PC-9 (cell line): Measurements from ENCODE around the gene SPSB4. TPM values are rescaled to one million over a fixed set of nuclear protein-coding genes. Genes with fewer than 3 reads are reported as not detected.

Source experiments
- BruUV-seq: library from RNA; stranded (reverse); fragments of 400-500 nt; replicated peaks from 2 replicates; lab custom pipeline; 2021; lab: Mats Ljungman, UMichigan
- CTCF ChIA-PET: fragments of 300-600 bp; sonication (Branson Sonifier 250); formaldehyde crosslinking; loops from one replicate; lab custom pipeline; 2022; ENCODE audit warnings: antibody characterized with exemption; lab: Charles Lee
- POLR2A ChIA-PET: fragments of 300-600 bp; sonication (Branson Sonifier 250); formaldehyde crosslinking; loops from one replicate; lab custom pipeline; 2022; ENCODE audit warnings: antibody characterized with exemption; ENCODE audit not compliant: unreplicated experiment; lab: Charles Lee
- DNase-seq, 2 experiments: peaks; one replicate each; pipeline versions ENCODE4 v3.0.0 to v3.0.0-alpha.2; 2015 to 2022; ENCODE audit warnings: mixed read lengths in 1 of 2
- H2AFZ ChIP-seq: fragments of 200-600 bp; sonication (generic); 2 replicates; pipeline ENCODE4 v1.8.1; 2017; ENCODE audit warnings: antibody characterized with exemption
- H3F3A ChIP-seq: fragments of 200-600 bp; sonication (generic); 2 replicates; pipeline ENCODE4 v1.8.1; 2017; ENCODE audit warnings: antibody characterized with exemption, mild to moderate bottlenecking, low read depth; ENCODE audit not compliant: insufficient read depth
- H3K27ac ChIP-seq: fragments of 200-600 bp; sonication (generic); 2 replicates; pipeline ENCODE4 v1.6.1; 2016; ENCODE audit warnings: mixed run types
- H3K27me3 ChIP-seq: fragments of 200-600 bp; sonication (generic); 2 replicates; pipeline ENCODE4 v1.6.1; 2016; ENCODE audit warnings: low read depth, mixed run types; ENCODE audit not compliant: insufficient read depth
- H3K36me3 ChIP-seq: fragments of 200-600 bp; sonication (generic); 2 replicates; pipeline ENCODE4 v1.6.1; 2016; ENCODE audit warnings: low read depth, mixed run types
- H3K4me1 ChIP-seq: fragments of 200-600 bp; sonication (generic); replicated peaks from 2 replicates; pipeline ENCODE4 v1.6.1; 2016; ENCODE audit warnings: mixed run types; ENCODE audit not compliant: insufficient read depth
- H3K4me2 ChIP-seq: fragments of 200-600 bp; sonication (generic); 2 replicates; pipeline ENCODE4 v1.6.1; 2017; ENCODE audit warnings: mixed run types
- H3K4me3 ChIP-seq: fragments of 200-600 bp; sonication (generic); 2 replicates; pipeline ENCODE4 v1.6.1; 2016; ENCODE audit warnings: mixed run types
- H3K79me2 ChIP-seq: fragments of 200-600 bp; sonication (generic); 2 replicates; pipeline ENCODE4 v1.6.1; 2017; ENCODE audit warnings: low read depth, mixed run types
- H3K9me2 ChIP-seq: fragments of 200-600 bp; sonication (generic); 2 replicates; pipeline ENCODE4 v1.8.1; 2017; ENCODE audit warnings: mild to moderate bottlenecking; ENCODE audit not compliant: insufficient read depth
- H3K9me3 ChIP-seq: fragments of 200-600 bp; sonication (generic); 2 replicates; pipeline ENCODE4 v1.8.1; 2016; ENCODE audit warnings: low read depth; ENCODE audit not compliant: insufficient read depth
- H4K20me1 ChIP-seq: fragments of 200-600 bp; sonication (generic); 2 replicates; pipeline ENCODE4 v1.8.1; 2017; ENCODE audit not compliant: insufficient read depth
- EZH2 ChIP-seq: fragments of 200-600 bp; sonication (generic); IDR thresholded peaks from 2 replicates; pipeline ENCODE4 v1.8.0; 2017; ENCODE audit warnings: antibody characterized with exemption, low read depth
- intact Hi-C: fragments of 100-400 bp; cut with micrococcal nuclease; formaldehyde crosslinking; loops from one replicate; pipeline ENCODE4 v1.10.0; 2022; ENCODE audit not compliant: unreplicated experiment
- total RNA-seq: library from RNA; stranded (reverse); gene quantifications from 2 replicates; pipeline ENCODE4 v1.2.3, GENCODE V29; 2021
- TF ChIP-seq, protein P1 (sequence below): fragments of 200-600 bp; sonication (generic); conservative IDR thresholded peaks from 2 replicates; pipeline ENCODE4 v1.6.1; 2017; ENCODE audit warnings: mixed run types, antibody characterized with exemption, mild to moderate bottlenecking, moderate library complexity

The SPSB4 gene
- total RNA-seq, 1 experiment from 2014 or later = not detected

DNA sequence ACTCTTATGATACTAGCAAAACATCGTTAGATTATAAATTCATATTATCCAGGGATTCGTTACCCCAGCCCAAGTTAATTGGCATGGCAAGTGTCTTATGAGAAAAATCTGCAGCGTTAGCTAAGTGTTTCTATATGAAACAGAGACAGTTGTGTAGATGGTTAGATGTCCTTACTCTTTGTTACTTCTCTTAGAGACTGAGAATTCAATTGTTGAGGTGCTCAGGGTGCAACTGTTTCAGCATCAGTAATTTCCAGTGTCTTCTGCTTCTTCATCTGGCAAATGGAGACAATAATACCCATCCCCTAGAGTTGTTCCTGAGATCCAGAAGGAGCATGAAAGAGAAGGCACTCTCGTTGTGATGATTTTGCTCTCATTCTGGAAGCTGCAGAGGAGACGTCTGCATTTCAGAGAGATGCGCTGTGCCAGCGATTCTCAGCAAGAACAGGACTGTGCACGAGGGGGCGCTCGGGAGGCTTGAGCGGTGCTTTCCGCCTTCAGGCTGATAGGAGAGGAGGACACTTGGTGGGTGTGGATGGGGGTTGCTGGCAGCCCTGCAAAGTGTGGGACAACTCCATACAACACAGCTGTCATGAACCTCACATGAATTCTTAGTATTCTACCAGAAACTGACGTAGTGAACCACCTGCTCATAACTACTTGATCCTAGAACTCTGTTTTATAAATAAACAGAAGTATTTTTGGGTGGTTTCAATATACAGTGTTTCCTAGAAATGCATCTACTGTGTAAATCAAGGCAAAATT lies 39.7 kb upstream of the SPSB4 start:
- BruUV-seq = no TSS peak
- H2AFZ ChIP-seq = no peak overlapping the region
- intact Hi-C loops = loop anchor here (1.0 kb wide), 1 partner anchor 181 kb away; no protein-coding TSS in a partner anchor
- H3K4me2 ChIP-seq = no peak overlapping the region
- no peaks in the 10 kb centered on the region for H3K9me3 ChIP-seq
- POLR2A ChIA-PET = no interaction called here
- DNase-seq = peak in 1 of 2 experiments; percentile 58
- H3K79me2 ChIP-seq = no peaks in the 10 kb centered on the region
- no peaks in the 10 kb centered on the region for H3K27me3 ChIP-seq
- no peaks in the 10 kb centered on the region for H3K9me2 ChIP-seq
- CTCF ChIA-PET = no interaction called here
- no peak overlapping the region for H3K27ac ChIP-seq
- H3F3A ChIP-seq = no peaks in the 10 kb centered on the region
- H3K4me3 ChIP-seq = no peak overlapping the region
- TF ChIP-seq, protein P1, sequence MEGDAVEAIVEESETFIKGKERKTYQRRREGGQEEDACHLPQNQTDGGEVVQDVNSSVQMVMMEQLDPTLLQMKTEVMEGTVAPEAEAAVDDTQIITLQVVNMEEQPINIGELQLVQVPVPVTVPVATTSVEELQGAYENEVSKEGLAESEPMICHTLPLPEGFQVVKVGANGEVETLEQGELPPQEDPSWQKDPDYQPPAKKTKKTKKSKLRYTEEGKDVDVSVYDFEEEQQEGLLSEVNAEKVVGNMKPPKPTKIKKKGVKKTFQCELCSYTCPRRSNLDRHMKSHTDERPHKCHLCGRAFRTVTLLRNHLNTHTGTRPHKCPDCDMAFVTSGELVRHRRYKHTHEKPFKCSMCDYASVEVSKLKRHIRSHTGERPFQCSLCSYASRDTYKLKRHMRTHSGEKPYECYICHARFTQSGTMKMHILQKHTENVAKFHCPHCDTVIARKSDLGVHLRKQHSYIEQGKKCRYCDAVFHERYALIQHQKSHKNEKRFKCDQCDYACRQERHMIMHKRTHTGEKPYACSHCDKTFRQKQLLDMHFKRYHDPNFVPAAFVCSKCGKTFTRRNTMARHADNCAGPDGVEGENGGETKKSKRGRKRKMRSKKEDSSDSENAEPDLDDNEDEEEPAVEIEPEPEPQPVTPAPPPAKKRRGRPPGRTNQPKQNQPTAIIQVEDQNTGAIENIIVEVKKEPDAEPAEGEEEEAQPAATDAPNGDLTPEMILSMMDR = peak; percentile 74
- TF ChIP-seq EZH2 = no peak
- no peaks in the 10 kb centered on the region for H4K20me1 ChIP-seq
- no peaks in the 10 kb centered on the region for H3K4me1 ChIP-seq
- H3K36me3 ChIP-seq = no peaks in the 10 kb centered on the region

DNA sequence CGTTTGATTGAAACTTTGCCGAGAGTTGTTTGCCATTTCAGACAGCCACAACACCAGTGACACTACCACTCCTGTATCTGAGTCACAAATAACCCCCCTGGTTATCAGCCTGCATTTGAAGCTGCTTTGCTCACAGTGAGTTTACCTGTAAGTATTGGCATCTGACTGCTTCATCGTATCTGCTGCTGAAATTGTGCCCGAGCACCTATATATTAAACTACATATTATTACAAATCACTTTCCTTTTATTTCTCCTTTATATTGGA lies 39.2 kb upstream of the SPSB4 start:
- intact Hi-C loops = loop anchor here (1.0 kb wide), 1 partner anchor 180 kb away; no protein-coding TSS in a partner anchor
- Histone ChIP-seq H3K9me2 (no peaks in the 10 kb centered on the region), H3F3A (no peaks in the 10 kb centered on the region), H4K20me1 (no peaks in the 10 kb centered on the region), H3K4me2 (no peak overlapping the region), H3K4me1 (no peaks in the 10 kb centered on the region), H3K9me3 (no peaks in the 10 kb centered on the region), H3K36me3 (no peaks in the 10 kb centered on the region), H3K79me2 (no peaks in the 10 kb centered on the region), H3K4me3 (no peak overlapping the region), H3K27ac (no peak overlapping the region), H3K27me3 (no peaks in the 10 kb centered on the region), H2AFZ (no peak overlapping the region)
- POLR2A ChIA-PET = no interaction called here
- no TSS peak for BruUV-seq
- TF ChIP-seq EZH2 = no peak
- TF ChIP-seq, protein P1 = no peak
- CTCF ChIA-PET = no interaction called here
- DNase-seq = no peak

DNA sequence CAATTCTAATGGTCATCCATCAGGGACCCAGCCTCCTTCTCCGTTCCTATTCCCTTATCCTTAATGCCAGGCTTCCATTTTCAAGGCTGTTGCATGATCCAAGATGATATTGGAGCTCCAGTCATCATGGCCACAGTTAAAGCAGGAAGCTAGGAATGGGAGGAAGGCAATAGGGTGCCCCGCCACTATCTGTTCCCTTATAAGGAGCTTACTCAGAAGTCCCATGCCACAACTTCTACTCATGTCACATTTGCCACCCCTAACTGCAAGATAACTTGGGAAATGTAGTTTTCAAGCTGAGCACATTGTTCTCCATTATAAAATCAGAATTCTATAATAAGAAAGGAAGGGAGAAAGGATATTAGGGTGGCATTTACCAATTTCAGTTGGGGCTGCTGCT lies 38.6 kb upstream of the SPSB4 start:
- CTCF ChIA-PET = no interaction called here
- intact Hi-C loops = no loop called here
- Histone ChIP-seq H3K27me3 (no peaks in the 10 kb centered on the region), H3K9me2 (no peaks in the 10 kb centered on the region), H3K4me3 (no peak overlapping the region), H3F3A (no peaks in the 10 kb centered on the region), H3K79me2 (no peaks in the 10 kb centered on the region), H4K20me1 (no peaks in the 10 kb centered on the region), H3K27ac (no peak overlapping the region), H3K36me3 (no peaks in the 10 kb centered on the region), H3K9me3 (no peaks in the 10 kb centered on the region), H3K4me2 (no peak overlapping the region), H3K4me1 (no peaks in the 10 kb centered on the region), H2AFZ (no peak overlapping the region)
- POLR2A ChIA-PET = no interaction called here
- no TSS peak for BruUV-seq
- TF ChIP-seq, protein P1 = no peak
- no peak for TF ChIP-seq EZH2
- DNase-seq = no peak
